GM23248 (cell line): ENCODE data around the gene XIRP1. TPM values are rescaled to one million over a fixed set of nuclear protein-coding genes. Genes with fewer than 3 reads are reported as not detected.

Source experiments
- DNase-seq: peaks from one replicate; pipeline ENCODE4 v3.0.0-alpha.2; 2015
- H2AFZ ChIP-seq: fragments of 200-600 bp; sonication (generic); 2 replicates; pipeline ENCODE4 v1.6.1; 2016; ENCODE audit warnings: antibody characterized with exemption
- H3F3A ChIP-seq: fragments of 200-600 bp; sonication (generic); 2 replicates; pipeline ENCODE4 v1.6.1; 2016; ENCODE audit warnings: mild to moderate bottlenecking, antibody characterized with exemption, mixed run types; ENCODE audit not compliant: insufficient read depth
- H3K27ac ChIP-seq: fragments of 200-600 bp; sonication (generic); 2 replicates; pipeline ENCODE4 v1.5.1; 2016; ENCODE audit warnings: mild to moderate bottlenecking
- H3K27me3 ChIP-seq: fragments of 200-600 bp; sonication (generic); replicated peaks from 2 replicates; pipeline ENCODE4 v1.6.1; 2016; ENCODE audit warnings: mild to moderate bottlenecking; ENCODE audit not compliant: insufficient read depth
- H3K36me3 ChIP-seq: fragments of 200-600 bp; sonication (generic); 2 replicates; pipeline ENCODE4 v1.6.1; 2016; ENCODE audit warnings: low read depth, mild to moderate bottlenecking
- H3K4me1 ChIP-seq: fragments of 200-600 bp; sonication (generic); 2 replicates; pipeline ENCODE4 v1.6.1; 2016; ENCODE audit warnings: mild to moderate bottlenecking; ENCODE audit not compliant: insufficient read depth
- H3K4me2 ChIP-seq: fragments of 200-600 bp; sonication (generic); one replicate; pipeline ENCODE4 v1.6.1; 2016; ENCODE audit warnings: mild to moderate bottlenecking; ENCODE audit not compliant: unreplicated experiment
- H3K4me3 ChIP-seq: fragments of 200-600 bp; sonication (generic); 2 replicates; pipeline ENCODE4 v1.5.1; 2016; ENCODE audit warnings: mild to moderate bottlenecking
- H3K79me2 ChIP-seq: fragments of 200-600 bp; sonication (generic); 2 replicates; pipeline ENCODE4 v1.6.1; 2016; ENCODE audit warnings: mild to moderate bottlenecking; ENCODE audit not compliant: insufficient read depth
- H3K9ac ChIP-seq: fragments of 200-600 bp; sonication (generic); 2 replicates; pipeline ENCODE4 v1.6.1; 2016; ENCODE audit warnings: mild to moderate bottlenecking
- H3K9me2 ChIP-seq: fragments of 200-600 bp; sonication (generic); 2 replicates; pipeline ENCODE4 v1.6.1; 2016; ENCODE audit warnings: mixed run types, mild to moderate bottlenecking, moderate library complexity; ENCODE audit not compliant: insufficient read depth
- H3K9me3 ChIP-seq: fragments of 200-600 bp; sonication (generic); one replicate; pipeline ENCODE4 v1.6.1; 2017; ENCODE audit warnings: low read depth
- H4K20me1 ChIP-seq: fragments of 200-600 bp; sonication (generic); 2 replicates; pipeline ENCODE4 v1.6.0; 2016; ENCODE audit not compliant: insufficient read depth
- EZH2 ChIP-seq: fragments of 200-600 bp; sonication (generic); IDR thresholded peaks from 2 replicates; pipeline ENCODE4 v1.6.1; 2018; ENCODE audit warnings: antibody characterized with exemption, mild to moderate bottlenecking; ENCODE audit not compliant: insufficient read depth, poor library complexity, severe bottlenecking
- EZH2phosphoT487 ChIP-seq: fragments of 200-600 bp; sonication (generic); IDR thresholded peaks from 2 replicates; pipeline ENCODE4 v1.6.1; 2018; ENCODE audit warnings: antibody characterized with exemption, moderate library complexity, mild to moderate bottlenecking, low read depth; ENCODE audit not compliant: insufficient read depth
- WGBS, 2 experiments: methylation state at CpG; one replicate each; pipeline ENCODE4 v1.1.6; 2015 to 2017; ENCODE audit warnings: low lambda C conversion rate in 2 of 2, low coverage in 1 of 2; ENCODE audit errors: missing lambda C conversion rate in 2 of 2; 5-methylcytosine and 5-hydroxymethylcytosine counted together
- in situ Hi-C: fragments of 300-500 bp; cut with MboI; formaldehyde crosslinking; loops from 2 replicates; pipeline ENCODE4 v1.15.0; 2020
- polyA plus RNA-seq: library from polyadenylated mRNA; unstranded; fragments of >200 nt; fragmentation: Nextera tagmentation; extraction: Ambion mirVana; gene quantifications from 2 replicates; pipeline ENCODE4 v1.2.1, GENCODE V29; 2016
- total RNA-seq: library from RNA; depleted of rRNA; stranded (reverse); fragments of >200 nt; shearing (Covaris generic); gene quantifications from 2 replicates; pipeline ENCODE4 v1.2.3, GENCODE V29; 2014

Gene XIRP1
- total and polyA plus RNA-seq, 2 experiments from 2014 or later = not detected

- Histone ChIP-seq H3K36me3 (no peaks in the 10 kb centered on the region), H3K9me2 (no peaks in the 10 kb centered on the region), H3K27ac (no peak overlapping the region), H3F3A (no peaks in the 10 kb centered on the region), H3K9ac (no peak overlapping the region), H4K20me1 (no peaks in the 10 kb centered on the region), H3K9me3 (no peaks in the 10 kb centered on the region), H3K4me2 (no peak overlapping the region), H3K27me3 (peaks cover 41% of the 10 kb centered on the region), H2AFZ (no peak overlapping the region), H3K4me1 (no peaks in the 10 kb centered on the region), H3K4me3 (no peak overlapping the region), H3K79me2 (no peaks in the 10 kb centered on the region)
- in situ Hi-C loops = no loop called here
- TF ChIP-seq EZH2phosphoT487 = no peak
- TF ChIP-seq EZH2 = no peak
- WGBS, 2 experiments = 43 to 48% methylated on average over 4 of the region's 4 CpGs
- no peak for DNase-seq
Observed at GRCh38 chr3:39203402-39203801, 11.0 kb upstream of the XIRP1 start.

GRCh38 chr3:39202094-39202493 is 9.7 kb upstream of the XIRP1 start:
- Histone ChIP-seq H2AFZ (no peak overlapping the region), H3K27me3 (peaks cover 30% of the 10 kb centered on the region)
- in situ Hi-C loops = no loop called here

GRCh38 chr3:39196671-39197356 is 4.4 kb upstream of the XIRP1 start:
- H2AFZ ChIP-seq = no peak overlapping the region

More at GRCh38 chr3:39202094-39202493, 9.7 kb upstream of the XIRP1 start:
- Histone ChIP-seq H3K9ac (no peak overlapping the region), H3K79me2 (no peaks in the 10 kb centered on the region), H3K27ac (no peak overlapping the region), H3K4me2 (no peak overlapping the region), H3K9me3 (no peaks in the 10 kb centered on the region), H4K20me1 (no peaks in the 10 kb centered on the region), H3K9me2 (no peaks in the 10 kb centered on the region), H3K36me3 (no peaks in the 10 kb centered on the region), H3K4me3 (no peak overlapping the region), H3F3A (no peaks in the 10 kb centered on the region), H3K4me1 (no peaks in the 10 kb centered on the region)
- DNase-seq = no peak
- 75 to 79% methylated on average over 3 of the region's 3 CpGs for WGBS, 2 experiments
- no peak for TF ChIP-seq EZH2
- no peak for TF ChIP-seq EZH2phosphoT487

GRCh38 chr3:39196034-39196433 is 3.6 kb upstream of the XIRP1 start:
- H3K4me2 ChIP-seq = no peak overlapping the region
- no peaks in the 10 kb centered on the region for H3K9me2 ChIP-seq
- no peaks in the 10 kb centered on the region for H3K4me1 ChIP-seq
- no peaks in the 10 kb centered on the region for H3K79me2 ChIP-seq
- H3K36me3 ChIP-seq = no peaks in the 10 kb centered on the region
- H2AFZ ChIP-seq = no peak overlapping the region
- WGBS, 2 experiments = 73 to 84% methylated on average over 3 of the region's 3 CpGs
- H4K20me1 ChIP-seq = no peaks in the 10 kb centered on the region
- in situ Hi-C loops = no loop called here
- no peak overlapping the region for H3K4me3 ChIP-seq
- H3K27me3 ChIP-seq = no peaks in the 10 kb centered on the region
- no peaks in the 10 kb centered on the region for H3K9me3 ChIP-seq
- H3K9ac ChIP-seq = no peak overlapping the region
- DNase-seq = no peak
- H3K27ac ChIP-seq = no peak overlapping the region
- H3F3A ChIP-seq = no peaks in the 10 kb centered on the region
- TF ChIP-seq EZH2phosphoT487 = no peak

More at GRCh38 chr3:39196671-39197356, 4.4 kb upstream of the XIRP1 start:
- H3K27ac ChIP-seq = no peak overlapping the region
- no peaks in the 10 kb centered on the region for H3K4me1 ChIP-seq
- no peak overlapping the region for H3K9ac ChIP-seq
- no peaks in the 10 kb centered on the region for H3K9me2 ChIP-seq
- 0 out of 2 replicates have a peak, but pooled peaks cover 5% of the 10 kb centered on the region for H3K27me3 ChIP-seq
- H3K4me2 ChIP-seq = no peak overlapping the region
- TF ChIP-seq EZH2 = no peak
- no peak for TF ChIP-seq EZH2phosphoT487
- H3K4me3 ChIP-seq = no peak overlapping the region
- DNase-seq = no peak
- WGBS, 2 experiments = 14 to 18% methylated on average over 6 of the region's 6 CpGs
- no peaks in the 10 kb centered on the region for H3K9me3 ChIP-seq
- H4K20me1 ChIP-seq = no peaks in the 10 kb centered on the region
- H3K36me3 ChIP-seq = no peaks in the 10 kb centered on the region
- no peaks in the 10 kb centered on the region for H3K79me2 ChIP-seq
- H3F3A ChIP-seq = no peaks in the 10 kb centered on the region
- in situ Hi-C loops = no loop called here

- Histone ChIP-seq H3K27me3 (no peaks in the 10 kb centered on the region), H3F3A (no peaks in the 10 kb centered on the region), H4K20me1 (no peaks in the 10 kb centered on the region), H3K9me3 (no peaks in the 10 kb centered on the region), H3K79me2 (no peaks in the 10 kb centered on the region), H3K4me2 (no peak overlapping the region), H3K27ac (no peak overlapping the region), H2AFZ (no peak overlapping the region), H3K9ac (no peak overlapping the region), H3K4me1 (no peaks in the 10 kb centered on the region), H3K4me3 (no peak overlapping the region), H3K9me2 (no peaks in the 10 kb centered on the region), H3K36me3 (no peaks in the 10 kb centered on the region)
- WGBS, 2 experiments = 56 to 67% methylated on average over 5 to 7 of the region's 7 CpGs
- TF ChIP-seq EZH2phosphoT487 (no peak), EZH2 (no peak)
- DNase-seq = peak; percentile 26
- in situ Hi-C loops = no loop called here
Observed at GRCh38 chr3:39193391-39193790, 996 bp upstream of the XIRP1 start.
